ENCODE measurements around the gene HSF2BP. TPM values are rescaled to one million over a fixed set of nuclear protein-coding genes. Genes with fewer than 3 reads are reported as not detected.

HSF2BP gene
- total RNA-seq, 1 donor from 2014 or later, result 3.4 TPM

DNA sequence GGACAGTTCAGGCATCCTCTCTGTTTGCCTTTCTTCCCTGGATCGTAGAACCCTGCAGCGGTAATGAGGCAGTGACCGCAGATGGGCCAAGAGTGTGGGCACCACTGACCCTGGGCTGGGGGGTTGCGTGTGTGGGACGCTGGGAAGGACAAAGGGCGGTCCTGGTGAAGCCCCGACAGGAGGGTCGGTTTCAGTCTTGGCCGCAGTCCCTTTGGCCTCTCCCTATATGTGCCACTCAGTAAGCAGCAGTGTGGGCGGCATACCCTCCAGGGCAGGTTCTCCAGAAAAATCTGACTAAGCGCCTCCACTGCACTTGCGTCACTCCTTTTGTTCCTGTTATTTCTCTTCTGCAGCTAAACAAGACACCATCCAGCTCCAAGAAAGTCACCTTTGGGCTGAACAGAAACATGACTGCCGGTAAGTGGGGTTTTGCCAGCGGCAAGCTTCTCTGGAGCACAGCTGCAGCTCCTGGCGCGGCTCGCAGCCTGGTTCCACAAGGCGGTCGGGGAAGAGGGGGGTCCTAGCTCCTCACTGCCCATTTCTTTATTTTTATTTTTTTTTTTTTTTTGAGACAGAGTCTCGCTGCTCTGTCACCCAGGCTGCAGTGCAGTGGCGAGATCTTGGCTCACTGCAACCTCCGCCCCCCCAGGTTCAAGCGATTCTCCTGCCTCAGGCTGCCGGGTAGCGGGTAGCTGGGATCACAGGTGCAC lies 32.0 kb upstream of the HSF2BP start:
- Mint-ChIP-seq H3K4me1 (ENCODE audit: unreplicated experiment) (no peaks in the 10 kb centered on the region), H3K27me3 (ENCODE audit: unreplicated experiment) (no peaks in the 10 kb centered on the region), H3K36me3 (ENCODE audit: unreplicated experiment) (peaks cover 45% of the 10 kb centered on the region), H3K4me3 (ENCODE audit: unreplicated experiment) (no peak overlapping the region), H3K9me3 (ENCODE audit: unreplicated experiment) (no peaks in the 10 kb centered on the region), H3K27ac (ENCODE audit: unreplicated experiment) (no peak overlapping the region)
- DNase-seq (ENCODE audit: extremely low spot score, unreplicated experiment), result no peak
- TF ChIP-seq, protein P1, sequence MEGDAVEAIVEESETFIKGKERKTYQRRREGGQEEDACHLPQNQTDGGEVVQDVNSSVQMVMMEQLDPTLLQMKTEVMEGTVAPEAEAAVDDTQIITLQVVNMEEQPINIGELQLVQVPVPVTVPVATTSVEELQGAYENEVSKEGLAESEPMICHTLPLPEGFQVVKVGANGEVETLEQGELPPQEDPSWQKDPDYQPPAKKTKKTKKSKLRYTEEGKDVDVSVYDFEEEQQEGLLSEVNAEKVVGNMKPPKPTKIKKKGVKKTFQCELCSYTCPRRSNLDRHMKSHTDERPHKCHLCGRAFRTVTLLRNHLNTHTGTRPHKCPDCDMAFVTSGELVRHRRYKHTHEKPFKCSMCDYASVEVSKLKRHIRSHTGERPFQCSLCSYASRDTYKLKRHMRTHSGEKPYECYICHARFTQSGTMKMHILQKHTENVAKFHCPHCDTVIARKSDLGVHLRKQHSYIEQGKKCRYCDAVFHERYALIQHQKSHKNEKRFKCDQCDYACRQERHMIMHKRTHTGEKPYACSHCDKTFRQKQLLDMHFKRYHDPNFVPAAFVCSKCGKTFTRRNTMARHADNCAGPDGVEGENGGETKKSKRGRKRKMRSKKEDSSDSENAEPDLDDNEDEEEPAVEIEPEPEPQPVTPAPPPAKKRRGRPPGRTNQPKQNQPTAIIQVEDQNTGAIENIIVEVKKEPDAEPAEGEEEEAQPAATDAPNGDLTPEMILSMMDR (IDR thresholded peaks at IDR 0.05), result no peak

DNA sequence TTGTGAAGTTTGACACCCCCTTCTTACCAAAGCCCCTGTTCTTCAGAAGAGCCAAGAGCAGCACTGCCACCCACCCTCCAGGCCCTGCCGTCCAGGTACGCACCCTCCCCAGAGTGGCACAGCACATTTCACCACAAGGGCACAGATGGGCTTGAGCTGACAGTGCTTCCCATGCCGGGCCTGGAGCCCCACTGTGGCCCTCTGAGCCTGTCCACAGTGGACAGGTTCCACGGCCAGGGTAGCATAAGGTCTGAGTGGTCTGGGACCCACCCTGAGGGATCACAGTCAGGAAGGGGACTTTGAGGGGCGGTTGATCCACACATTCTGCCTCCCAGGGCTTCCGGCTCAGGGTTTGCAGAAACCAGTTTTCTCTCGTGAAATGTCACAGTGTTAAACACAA lies 31.1 kb upstream of the HSF2BP start:
- Mint-ChIP-seq H3K36me3 (ENCODE audit: unreplicated experiment) (peaks cover 46% of the 10 kb centered on the region), H3K27me3 (ENCODE audit: unreplicated experiment) (no peaks in the 10 kb centered on the region), H3K4me3 (ENCODE audit: unreplicated experiment) (no peak overlapping the region), H3K9me3 (ENCODE audit: unreplicated experiment) (no peaks in the 10 kb centered on the region), H3K4me1 (ENCODE audit: unreplicated experiment) (no peaks in the 10 kb centered on the region), H3K27ac (ENCODE audit: unreplicated experiment) (no peak overlapping the region)
- no peak for DNase-seq (ENCODE audit: extremely low spot score, unreplicated experiment)
- TF ChIP-seq, protein P1 (IDR thresholded peaks at IDR 0.05), result no peak

DNA sequence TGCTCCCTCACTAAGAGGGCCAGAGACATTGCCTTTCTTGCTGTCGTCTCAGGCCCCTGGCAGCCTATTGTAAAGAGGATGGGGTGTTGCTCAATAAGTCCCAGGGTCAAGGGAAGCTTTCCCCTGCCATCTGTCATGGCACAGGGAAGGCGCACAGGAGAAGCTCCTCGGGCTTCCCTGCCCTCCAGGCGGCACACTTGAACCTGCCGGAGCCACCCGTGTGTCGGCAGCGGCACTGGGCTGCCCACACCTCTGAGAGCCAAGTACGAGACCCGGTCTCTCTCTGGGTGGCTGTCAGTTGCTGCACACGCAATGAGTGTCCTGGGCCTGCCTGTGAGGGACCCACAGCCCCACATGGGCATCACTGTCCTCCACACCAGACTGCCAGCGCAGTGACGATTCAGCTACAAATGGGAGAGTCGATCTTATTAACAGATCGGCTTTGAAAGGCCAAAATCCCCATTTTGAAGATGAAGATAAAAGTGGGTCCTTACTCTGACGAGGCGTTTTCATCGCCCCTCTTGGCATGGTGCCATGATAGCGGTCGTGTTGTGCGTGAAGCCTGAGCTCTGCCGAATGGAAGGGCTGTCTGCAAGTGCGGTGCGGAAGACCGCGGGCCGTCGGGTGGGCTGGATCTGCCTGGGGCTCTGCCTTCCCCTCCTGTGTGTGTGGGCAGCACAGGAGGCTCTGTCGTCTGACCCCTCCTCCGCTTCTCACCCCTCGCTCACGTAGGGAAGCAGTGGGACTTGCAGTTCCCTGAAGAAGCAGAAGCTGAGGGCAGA lies 30.5 kb upstream of the HSF2BP start:
- TF ChIP-seq, protein P1 (IDR thresholded peaks at IDR 0.05), result no peak
- Mint-ChIP-seq H3K4me1 (ENCODE audit: unreplicated experiment) (no peaks in the 10 kb centered on the region), H3K36me3 (ENCODE audit: unreplicated experiment) (peaks cover 46% of the 10 kb centered on the region), H3K9me3 (ENCODE audit: unreplicated experiment) (no peaks in the 10 kb centered on the region), H3K27ac (ENCODE audit: unreplicated experiment) (no peak overlapping the region), H3K4me3 (ENCODE audit: unreplicated experiment) (no peak overlapping the region), H3K27me3 (ENCODE audit: unreplicated experiment) (no peaks in the 10 kb centered on the region)
- no peak for DNase-seq (ENCODE audit: extremely low spot score, unreplicated experiment)

DNA sequence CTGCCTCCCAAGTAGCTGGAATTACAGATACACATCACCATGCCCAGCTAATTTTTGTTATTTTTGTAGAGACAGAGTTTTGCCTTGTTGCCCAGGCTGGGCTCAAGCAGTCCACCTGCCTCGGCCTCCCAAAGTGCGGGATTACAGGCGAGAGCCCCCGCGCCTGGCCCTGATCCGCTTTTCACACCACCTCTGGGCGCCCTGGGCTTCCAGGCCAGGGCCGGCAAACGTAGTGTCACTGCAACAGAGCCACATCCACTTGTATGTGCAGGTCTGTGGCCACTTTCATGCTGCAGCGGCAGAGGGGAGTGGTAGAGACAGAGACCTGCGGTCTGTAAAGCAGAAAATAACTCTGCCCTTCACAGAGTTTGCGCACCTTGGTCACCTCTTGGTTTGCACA lies 29.6 kb upstream of the HSF2BP start:
- no peaks in the 10 kb centered on the region for H3K4me1 Mint-ChIP-seq (ENCODE audit: unreplicated experiment)
- TF ChIP-seq, protein P1 (IDR thresholded peaks at IDR 0.05), result no peak
- no peak overlapping the region for H3K27ac Mint-ChIP-seq (ENCODE audit: unreplicated experiment)
- H3K9me3 Mint-ChIP-seq (ENCODE audit: unreplicated experiment), result no peaks in the 10 kb centered on the region
- H3K4me3 Mint-ChIP-seq (ENCODE audit: unreplicated experiment), result no peak overlapping the region
- H3K36me3 Mint-ChIP-seq (ENCODE audit: unreplicated experiment), result peaks cover 46% of the 10 kb centered on the region
- no peak for DNase-seq (ENCODE audit: extremely low spot score, unreplicated experiment)
- H3K27me3 Mint-ChIP-seq (ENCODE audit: unreplicated experiment), result no peaks in the 10 kb centered on the region
